NCI-H146 (cell line): Measurements from ENCODE around the gene PRRG2.

Source experiments
- DNase-seq: peaks from one replicate; lab custom pipeline; 2025; lab: John Stamatoyannopoulos, UW

PRRG2 gene

DNA sequence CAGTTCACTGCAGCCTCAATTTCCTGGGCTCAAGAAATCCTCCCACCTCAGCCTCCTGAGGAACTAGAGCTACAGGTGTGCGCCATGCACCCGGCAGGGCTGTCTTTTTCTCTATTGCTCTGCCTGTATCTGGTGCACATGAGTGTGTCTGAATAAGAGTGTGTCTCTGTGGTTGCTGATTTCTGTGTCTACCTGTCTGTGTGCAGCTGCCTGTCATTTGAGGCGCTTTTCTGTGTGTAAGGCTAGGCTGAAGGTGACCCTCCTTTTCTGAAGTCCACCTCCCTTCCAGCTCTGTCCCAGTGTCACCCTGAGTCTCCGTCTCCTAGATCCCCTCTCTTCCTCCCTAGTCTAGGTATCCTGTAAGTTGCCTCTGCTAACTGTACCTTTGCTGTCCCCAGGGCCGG lies 8.4 kb downstream of the PRRG2 start:
- no peak for DNase-seq

DNA sequence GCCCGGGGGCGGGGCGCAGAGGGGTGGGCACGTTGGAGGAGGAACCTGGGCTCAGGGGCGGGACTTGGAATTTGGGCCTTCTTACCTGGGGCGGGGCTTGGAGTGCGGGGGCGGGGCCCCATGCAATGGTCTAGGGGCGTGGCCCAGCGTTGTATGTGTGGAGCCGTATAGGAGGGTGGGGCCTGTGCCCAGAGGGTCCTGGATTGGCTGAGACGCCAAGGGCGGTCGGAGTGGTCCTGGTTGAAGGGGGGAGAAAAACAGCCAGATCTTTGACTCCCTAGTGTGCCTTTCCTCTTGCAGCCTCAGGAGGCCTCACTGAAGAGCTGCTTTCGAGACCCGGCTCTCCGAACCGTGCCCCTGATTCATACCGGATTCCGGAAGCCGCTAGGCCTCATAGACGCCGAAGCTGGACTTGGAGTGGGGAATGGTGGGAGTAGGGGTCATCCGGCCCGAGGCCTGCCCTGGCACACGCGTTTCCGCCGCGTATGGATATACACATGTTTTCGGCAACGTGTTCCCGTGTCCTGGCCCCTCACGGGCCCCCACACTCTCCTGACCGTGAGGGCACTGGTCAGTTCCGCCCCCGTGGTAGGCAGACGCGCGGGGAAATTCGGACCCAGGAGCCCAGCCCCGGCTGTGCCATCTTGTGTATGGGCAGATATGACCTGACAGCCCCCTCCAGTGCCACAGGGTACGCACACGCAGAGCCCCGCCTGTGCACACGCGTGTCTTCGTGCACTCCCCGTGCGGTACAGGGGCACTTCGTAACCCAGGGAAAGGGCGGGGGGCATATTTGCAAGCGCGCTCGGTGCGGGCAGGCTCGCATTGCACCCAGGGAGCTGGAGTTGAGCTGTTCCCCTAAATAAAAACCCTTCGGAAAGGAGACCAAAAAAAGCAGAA lies 9.2 kb downstream of the PRRG2 start:
- DNase-seq = peak; percentile 99

DNA sequence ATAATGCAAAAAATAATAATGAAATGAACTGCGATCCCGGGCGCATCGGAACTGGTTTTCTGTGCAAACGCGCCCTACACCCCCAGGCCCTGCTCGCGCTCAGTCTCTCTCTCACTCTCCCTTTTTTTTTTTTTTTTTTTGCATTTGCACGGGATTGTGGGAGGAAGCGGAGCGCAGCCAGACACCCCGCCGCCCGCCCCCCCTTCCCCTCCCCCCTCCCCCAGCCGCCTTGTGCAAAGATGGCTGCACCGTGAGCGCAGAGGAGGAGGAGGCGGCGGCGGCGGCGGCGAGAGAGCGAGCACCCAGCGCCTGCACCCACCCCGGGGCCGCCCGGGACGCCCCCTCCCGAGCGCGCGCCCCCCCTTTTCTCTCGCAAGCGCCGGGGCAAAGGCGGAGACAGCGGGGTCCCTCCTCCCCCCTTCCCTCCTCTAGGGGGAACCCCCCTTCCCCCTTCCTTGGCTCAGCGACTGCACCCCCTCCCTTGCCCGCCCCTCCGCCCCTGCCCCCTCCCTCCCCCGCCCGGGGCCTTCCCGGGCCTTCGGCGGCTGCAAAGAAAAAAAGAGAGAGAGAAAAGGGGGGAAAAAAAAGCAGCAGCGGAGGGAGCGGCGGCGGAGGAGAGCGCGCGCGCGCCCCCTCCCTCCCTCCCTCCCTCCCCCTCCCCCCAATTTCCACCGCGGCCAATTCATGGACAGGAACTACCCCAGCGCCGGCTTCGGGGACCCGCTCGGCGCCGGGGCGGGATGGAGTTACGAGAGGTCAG lies 10.0 kb downstream of the PRRG2 start, which contains the start of gene PRR12:
TSS of gene PRR12 (plus strand) at position 212 of the 760 bp plus-strand sequence. CDS start at position 685, 473 bp downstream.
- DNase-seq = peak; percentile 87

DNA sequence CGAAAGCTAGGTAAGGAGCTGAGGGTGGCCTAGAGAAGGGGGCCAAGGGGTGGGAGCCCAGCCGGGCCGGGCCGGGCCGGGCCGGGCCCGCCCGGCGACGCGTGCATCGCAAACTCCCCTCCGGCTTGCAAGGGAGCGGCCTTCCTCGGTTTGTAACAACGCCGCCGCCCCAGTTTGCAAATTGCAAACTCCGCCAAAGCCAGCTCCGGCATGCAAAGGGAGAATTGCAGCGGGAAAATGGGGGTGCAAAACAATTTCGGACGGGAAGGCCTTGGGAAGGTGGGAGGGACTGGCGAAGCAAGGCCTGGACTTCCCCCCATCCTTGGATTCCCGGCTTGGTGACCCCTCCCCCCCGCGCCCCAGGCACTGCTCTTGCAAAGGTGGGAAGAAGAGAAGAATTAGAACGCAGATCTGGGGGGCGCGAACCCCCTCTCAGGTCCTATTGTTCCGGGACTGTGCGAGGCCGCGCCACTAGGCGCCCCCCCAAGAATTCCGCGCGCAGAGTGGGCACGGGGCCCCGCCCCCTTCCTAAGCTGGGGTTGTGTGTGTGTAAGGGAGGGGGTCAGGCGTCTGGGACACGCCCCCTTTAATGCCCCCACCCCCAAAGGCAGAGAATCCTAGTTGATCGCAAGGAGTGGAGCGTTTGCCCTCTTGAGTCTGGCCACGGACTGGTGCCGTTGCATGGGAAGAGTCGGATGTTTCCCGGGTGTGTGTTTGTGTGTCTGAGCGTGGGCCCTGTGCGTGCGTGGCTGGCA lies 10.8 kb downstream of the PRRG2 start:
- DNase-seq = peak; percentile 67

DNA sequence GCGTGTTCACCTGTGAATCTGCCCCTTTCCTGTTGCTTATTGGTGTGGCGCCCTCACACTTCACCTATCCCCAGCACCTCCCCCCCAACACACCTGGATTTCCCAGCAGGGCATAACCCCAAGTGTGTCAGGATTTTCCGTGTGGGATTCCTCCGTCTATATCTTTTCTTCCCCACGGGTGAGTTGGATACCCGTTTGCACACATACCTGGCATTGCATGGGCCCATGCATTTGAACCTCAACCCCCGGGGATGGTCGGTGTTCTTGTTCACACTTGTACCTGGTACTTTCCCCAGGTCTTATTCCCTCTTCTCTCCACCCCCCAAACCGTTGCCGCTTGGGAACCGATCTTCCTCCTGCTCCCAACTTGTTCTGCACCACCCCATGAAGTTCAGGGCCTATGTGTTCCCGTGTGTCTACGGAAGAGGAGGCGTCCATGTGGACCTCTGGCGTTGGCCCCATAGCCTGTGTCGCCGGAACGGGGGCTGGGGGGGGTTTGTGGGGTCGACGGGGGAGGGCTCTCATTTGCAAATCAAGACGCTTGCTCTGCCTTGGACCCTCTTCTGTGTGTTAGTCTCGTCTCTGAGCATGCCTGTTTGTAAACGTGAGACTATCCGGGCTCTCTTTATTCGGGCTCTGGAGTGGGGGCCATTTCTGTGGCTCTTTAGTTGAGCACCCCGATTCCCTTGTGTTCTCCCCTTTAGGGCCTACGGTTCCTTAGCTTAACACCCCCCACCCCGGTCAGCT lies 11.5 kb downstream of the PRRG2 start:
- DNase-seq = no peak

DNA sequence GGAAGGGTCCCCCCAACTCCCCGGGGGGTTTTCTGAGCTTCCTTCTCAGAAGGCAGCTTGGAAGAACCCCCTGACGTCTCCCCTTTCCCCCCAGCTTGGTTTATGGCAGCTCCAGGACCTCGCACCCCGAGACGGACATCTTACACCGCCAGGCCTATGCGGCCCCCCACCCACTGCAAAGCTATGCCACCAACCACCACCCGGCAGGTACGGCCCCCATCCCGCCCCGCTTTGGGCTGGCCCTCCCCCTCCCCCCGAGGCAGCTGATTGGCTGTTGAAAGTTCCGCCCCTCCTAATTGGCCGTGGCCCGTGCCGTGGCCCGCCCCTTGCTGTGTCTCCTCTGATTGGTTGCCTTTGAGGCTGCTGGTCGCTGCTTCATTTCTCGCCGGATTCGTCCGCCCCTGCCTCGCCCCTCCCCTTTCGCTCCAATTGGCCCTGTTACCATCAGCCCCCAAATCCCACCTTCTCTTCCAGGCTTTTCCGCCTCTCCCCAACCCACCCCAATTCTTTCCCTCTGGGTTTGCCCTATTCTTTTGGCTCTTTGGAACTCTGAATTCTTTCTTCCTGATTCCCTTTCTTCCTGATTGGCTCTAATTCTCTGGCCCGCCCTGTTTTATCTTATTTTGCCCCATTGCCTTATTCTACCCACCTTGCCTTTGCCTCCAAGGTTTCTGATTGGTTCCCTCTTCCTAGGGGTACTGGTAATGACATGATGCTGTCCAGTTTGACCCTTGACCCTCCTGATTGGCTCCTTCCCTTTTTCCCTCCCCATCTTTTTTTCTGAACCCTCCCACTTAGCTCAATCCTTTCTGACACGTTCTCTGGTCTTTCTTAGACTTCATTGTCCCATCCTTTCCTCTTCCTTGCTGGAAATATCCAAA lies 12.4 kb downstream of the PRRG2 start:
- no peak for DNase-seq

DNA sequence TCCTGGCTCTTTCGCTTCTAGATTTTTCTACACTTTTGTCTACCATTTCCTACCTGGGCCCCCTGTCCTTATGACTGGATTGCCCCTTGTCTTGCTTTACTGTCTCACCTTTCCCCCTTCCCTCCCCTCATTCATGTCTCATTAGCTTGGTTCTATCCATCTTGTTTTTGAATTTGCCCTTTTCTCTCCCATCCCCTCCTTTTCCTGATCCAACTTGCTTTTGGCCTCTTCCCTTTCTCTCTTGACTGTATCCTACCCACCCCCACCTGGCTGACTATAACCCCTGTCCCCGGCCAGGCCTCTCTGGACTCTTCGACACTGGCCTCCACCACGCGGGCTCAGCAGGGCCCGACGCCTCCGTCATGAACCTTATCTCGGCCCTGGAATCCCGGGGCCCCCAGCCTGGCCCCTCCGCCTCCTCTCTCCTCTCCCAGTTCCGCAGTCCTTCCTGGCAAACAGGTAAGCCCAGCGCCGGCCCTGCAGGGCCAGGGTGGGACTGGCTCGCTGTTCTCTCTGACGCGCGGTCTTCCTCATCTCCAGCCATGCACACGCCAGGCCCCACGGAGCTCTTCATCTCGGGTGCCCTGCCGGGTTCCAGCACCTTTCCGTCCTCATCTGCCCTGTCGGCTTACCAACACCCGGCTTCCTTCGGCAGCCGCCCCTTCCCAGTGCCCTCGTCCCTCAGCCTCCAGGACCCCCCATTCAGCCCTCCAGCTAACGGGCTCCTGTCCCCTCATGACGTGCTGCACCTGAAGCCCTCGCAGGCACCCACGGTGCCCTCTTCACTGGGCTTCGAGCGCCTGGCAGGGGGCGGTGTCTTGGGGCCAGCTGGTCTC lies 13.3 kb downstream of the PRRG2 start:
- DNase-seq = no peak

DNA sequence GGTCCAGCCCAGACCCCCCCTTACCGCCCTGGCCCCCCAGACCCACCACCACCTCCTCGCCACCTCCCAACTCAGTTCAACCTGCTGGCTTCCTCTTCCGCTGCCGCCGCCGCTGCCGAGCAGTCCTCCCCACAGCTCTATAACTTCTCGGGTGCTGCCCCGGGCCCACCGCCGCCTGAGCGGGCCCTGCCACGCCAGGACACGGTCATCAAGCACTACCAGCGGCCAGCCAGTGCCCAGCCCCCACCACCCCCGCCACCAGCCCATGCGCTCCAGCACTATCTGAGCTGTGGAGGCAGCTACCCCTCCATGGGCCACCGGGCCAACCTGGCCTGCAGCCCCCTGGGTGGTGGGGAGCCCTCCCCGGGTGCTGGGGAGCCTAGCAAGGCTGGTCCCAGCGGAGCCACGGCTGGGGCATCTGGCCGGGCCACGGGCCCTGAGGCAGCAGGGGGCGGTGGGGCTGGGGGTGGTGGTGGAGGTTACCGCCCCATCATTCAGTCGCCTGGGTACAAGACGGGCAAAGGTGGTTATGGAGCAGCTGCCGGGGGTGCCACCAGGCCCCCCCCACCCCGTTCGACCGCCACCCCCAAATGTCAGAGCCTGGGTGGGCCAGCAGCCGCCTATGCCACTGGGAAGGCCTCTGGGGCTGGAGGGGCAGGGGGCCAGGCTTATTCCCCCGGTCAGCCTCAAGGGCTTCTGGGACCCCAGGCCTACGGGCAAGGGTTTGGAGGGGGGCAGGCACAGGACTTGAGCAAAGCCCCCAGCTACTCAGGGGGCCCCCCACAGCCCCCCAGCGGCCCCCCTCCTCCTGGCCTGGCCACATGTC lies 14.1 kb downstream of the PRRG2 start:
- no peak for DNase-seq

DNA sequence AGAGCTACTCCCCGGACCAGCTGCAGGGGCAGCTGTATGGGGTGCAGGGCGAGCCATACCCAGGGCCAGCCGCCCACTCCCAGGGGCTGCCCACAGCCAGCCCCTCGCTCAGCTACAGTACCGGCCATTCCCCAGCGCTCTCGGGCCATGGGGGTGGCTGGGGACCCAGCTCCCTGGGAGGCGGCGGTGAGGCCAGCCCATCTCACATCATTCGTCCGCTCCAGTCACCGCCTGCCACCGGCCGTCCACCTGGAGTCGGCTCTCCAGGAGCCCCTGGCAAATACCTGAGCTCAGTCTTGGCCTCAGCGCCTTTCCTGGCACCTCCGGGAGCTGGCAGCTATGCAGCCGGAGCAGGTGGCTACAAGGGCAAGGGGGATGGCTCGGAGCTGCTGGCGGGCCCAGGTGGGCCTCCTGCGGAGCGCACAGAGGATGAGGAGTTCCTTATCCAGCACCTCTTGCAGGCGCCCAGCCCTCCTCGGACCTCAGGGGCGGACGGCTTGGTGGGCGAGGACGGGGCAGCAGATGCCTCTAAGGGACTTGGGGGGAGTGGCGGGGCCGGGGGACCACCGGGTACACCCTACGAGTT lies 14.8 kb downstream of the PRRG2 start:
- no peak for DNase-seq

DNA sequence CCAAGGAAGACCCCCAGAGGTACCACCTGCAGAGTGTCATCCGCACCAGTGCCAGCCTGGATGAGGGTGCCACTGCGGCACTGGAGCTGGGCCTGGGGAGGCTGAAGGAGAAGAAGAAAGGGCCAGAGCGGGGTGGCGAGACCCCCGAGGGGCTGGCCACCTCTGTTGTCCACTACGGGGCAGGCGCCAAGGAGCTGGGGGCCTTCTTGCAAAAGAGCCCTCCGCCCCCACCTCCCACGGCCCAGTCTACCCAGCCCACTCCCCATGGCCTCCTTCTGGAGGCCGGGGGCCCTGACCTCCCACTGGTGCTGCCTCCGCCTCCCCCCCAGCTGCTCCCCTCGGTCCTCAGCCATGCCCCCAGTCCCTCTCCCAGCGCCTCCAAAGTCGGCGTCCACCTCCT lies 15.3 kb downstream of the PRRG2 start:
- DNase-seq = no peak

DNA sequence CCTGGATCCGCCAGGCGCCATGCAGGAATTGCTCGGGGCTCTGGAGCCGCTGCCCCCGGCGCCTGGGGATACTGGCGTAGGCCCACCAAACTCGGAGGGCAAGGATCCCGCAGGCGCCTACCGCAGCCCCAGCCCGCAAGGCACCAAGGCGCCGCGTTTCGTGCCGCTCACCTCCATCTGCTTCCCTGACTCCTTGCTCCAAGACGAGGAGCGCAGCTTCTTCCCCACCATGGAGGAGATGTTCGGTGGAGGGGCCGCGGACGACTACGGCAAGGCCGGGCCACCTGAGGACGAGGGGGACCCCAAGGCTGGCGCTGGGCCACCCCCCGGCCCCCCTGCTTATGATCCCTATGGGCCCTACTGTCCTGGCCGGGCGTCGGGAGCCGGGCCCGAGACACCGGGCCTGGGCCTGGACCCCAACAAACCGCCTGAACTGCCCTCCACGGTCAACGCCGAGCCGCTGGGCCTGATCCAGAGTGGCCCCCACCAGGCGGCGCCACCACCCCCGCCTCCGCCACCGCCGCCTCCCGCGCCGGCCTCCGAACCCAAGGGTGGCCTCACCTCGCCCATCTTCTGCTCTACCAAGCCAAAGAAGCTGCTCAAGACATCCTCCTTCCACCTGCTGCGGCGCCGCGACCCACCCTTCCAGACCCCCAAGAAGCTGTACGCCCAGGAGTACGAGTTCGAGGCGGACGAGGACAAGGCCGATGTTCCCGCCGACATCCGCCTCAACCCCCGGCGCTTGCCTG lies 16.0 kb downstream of the PRRG2 start:
- no peak for DNase-seq

DNA sequence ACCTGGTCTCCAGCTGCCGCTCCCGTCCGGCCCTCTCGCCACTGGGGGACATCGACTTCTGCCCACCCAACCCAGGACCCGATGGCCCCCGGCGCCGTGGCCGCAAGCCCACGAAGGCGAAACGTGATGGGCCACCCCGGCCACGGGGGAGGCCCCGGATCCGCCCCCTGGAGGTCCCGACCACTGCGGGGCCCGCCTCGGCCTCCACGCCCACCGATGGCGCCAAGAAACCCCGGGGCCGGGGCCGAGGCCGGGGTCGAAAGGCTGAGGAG lies 16.5 kb downstream of the PRRG2 start:
- DNase-seq = no peak

DNA sequence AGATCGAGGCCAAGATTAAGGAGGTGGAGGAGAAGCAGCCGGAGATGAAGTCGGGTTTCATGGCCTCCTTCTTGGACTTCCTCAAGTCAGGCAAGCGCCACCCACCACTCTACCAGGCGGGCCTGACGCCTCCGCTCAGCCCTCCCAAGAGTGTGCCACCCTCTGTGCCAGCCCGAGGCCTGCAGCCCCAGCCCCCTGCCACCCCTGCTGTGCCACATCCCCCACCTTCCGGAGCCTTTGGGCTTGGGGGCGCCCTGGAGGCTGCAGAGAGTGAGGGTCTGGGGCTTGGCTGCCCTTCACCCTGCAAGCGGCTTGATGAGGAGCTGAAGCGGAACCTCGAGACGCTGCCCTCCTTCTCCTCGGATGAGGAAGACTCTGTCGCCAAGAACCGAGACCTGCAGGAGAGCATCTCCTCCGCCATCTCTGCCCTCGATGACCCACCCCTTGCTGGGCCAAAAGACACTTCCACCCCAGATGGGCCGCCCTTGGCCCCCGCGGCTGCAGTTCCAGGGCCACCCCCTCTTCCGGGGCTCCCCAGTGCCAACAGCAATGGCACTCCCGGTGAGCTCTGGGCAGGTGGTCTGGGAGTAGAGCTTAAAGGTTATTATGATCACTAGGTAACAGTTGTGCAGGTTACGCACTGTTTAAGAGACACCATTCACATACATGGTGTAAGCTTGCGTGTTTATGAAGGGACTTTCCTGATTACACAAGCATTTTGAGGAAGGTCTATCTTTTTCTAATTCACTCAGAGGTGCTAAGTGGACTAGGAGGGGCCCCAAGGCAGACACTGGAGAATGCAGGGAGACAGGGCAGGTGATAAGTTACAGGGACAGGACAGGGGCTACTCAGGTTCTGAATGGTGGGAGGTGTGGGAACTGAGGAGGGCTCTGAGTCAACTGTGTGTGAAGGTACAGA lies 18.5 kb downstream of the PRRG2 start:
- no peak for DNase-seq

DNA sequence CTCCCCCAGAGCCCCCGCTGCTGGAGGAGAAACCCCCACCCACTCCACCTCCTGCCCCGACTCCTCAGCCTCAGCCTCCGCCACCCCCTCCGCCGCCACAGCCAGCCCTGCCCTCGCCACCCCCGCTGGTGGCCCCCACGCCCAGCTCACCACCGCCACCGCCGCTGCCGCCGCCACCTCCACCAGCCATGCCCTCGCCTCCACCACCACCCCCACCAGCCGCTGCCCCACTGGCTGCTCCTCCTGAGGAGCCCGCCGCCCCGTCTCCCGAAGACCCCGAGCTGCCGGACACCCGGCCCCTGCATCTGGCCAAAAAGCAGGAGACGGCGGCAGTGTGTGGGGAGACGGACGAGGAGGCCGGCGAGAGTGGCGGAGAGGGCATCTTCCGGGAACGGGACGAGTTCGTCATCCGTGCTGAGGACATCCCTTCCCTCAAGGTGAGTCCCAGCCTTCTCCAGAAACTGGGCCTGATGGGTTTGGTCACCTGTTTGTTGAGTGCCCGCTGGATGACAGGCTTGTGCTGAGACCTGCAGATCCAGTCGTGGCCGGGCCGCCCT lies 20.4 kb downstream of the PRRG2 start:
- no peak for DNase-seq

DNA sequence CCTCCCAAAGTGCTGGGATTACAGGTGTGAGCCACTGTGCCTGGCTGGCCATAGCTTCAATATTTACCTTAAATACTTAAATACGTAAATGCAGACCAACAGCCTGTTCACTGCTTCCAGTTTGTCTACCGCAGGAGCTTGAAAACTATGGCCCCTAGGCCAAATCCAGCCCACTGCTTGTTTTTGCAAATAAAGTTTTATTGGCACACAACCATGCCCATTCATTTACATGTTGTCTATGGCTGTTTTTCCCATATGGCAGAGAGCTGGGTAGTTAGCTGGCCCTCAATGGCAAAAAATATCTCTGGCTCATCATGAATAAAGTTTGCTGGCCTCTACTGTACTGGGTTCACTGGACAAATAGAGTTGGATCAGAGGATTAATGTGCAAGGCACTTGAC lies 21.7 kb downstream of the PRRG2 start:
- no peak for DNase-seq

DNA sequence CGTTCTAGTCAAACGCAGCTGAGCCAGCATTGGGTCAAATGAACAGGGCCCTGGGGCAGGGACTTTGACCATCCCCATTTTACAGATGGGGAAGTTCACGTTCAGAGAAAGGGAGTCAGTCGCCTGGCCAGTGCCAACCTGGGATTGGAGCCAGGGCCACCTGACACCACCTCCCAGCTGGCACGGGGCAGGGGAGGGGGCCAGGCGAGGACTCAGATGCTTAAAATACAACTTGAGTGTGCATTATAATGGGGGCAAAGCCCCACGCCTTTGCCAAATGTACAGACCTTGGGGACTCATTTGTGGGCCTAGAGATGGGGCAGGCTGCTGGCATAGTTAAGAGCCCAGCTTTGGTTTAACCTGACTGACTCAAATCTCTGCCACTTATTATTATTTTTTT lies 24.5 kb downstream of the PRRG2 start:
- no peak for DNase-seq
